A549 (cell line): ENCODE results near the gene PTPRG.

Source experiments
- CHD2 ChIP-seq: fragments of 150-350 bp; IDR thresholded peaks from 2 replicates; pipeline ENCODE4 v1.6.1; 2014; ENCODE audit warnings: low read length; ENCODE audit not compliant: partially characterized antibody
- EP300 ChIP-seq, 2 experiments: fragments of >200 bp; sonication (Bioruptor Twin); formaldehyde crosslinking; IDR thresholded peaks; 2 replicates in 1 of 2; 3 replicates in 1 of 2; pipeline ENCODE4 v1.6.1; 2016 to 2017
- GATA3 ChIP-seq: IDR thresholded peaks from 2 replicates; pipeline ENCODE4 v1.6.1; 2012; ENCODE audit warnings: borderline replicate concordance
- KDM1A ChIP-seq: fragments of 200-600 bp; sonication (generic); IDR thresholded peaks from 2 replicates; pipeline ENCODE4 v1.6.1; 2016; ENCODE audit warnings: low read depth, mild to moderate bottlenecking
- MAZ ChIP-seq: fragments of 150-350 bp; IDR thresholded peaks from 2 replicates; pipeline ENCODE4 v1.6.1; 2014; ENCODE audit warnings: antibody characterized with exemption, low read depth, low read length, borderline replicate concordance
- MYC ChIP-seq: IDR thresholded peaks from 2 replicates; pipeline ENCODE4 v1.6.1; 2012; ENCODE audit warnings: mild to moderate bottlenecking, inconsistent platforms, low read length, improper control_type of control experiment, borderline replicate concordance
- POLR2A ChIP-seq: IDR thresholded peaks from 2 replicates; pipeline ENCODE4 v1.6.1; 2012; ENCODE audit warnings: mild to moderate bottlenecking, low read length
- RCOR1 ChIP-seq: fragments of 150-350 bp; IDR thresholded peaks from 2 replicates; pipeline ENCODE4 v1.6.1; 2014; ENCODE audit warnings: antibody characterized with exemption, low read length, low read depth
- REST ChIP-seq: fragments of 200-600 bp; sonication (generic); IDR thresholded peaks from 2 replicates; pipeline ENCODE4 v1.6.1; 2016; ENCODE audit warnings: antibody characterized with exemption, mild to moderate bottlenecking, moderate library complexity
- TF ChIP-seq, protein P1 (sequence below): fragments of >200 bp; sonication (Bioruptor Twin); formaldehyde crosslinking; IDR thresholded peaks from 3 replicates; pipeline ENCODE4 v1.5.1; 2016

DNA sequence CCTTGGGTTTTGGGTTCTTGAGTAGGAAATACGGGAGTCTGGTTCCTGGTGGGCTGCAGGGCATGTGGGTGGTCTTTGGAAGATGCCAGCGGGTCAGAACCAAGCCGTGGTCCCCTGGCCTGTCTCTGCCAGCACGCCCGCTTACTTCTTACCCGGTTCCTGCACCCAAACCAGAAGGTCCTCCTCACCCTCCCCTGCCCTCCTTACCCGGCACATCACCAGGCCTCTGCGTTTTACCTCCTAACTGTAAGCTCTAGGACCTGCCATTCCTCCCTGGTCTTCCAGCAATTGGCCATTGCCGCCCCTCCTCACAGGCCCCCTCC is 628.0 kb downstream of the PTPRG start:
- no peak for TF ChIP-seq CHD2
- no peak for TF ChIP-seq GATA3
- TF ChIP-seq, protein P1, sequence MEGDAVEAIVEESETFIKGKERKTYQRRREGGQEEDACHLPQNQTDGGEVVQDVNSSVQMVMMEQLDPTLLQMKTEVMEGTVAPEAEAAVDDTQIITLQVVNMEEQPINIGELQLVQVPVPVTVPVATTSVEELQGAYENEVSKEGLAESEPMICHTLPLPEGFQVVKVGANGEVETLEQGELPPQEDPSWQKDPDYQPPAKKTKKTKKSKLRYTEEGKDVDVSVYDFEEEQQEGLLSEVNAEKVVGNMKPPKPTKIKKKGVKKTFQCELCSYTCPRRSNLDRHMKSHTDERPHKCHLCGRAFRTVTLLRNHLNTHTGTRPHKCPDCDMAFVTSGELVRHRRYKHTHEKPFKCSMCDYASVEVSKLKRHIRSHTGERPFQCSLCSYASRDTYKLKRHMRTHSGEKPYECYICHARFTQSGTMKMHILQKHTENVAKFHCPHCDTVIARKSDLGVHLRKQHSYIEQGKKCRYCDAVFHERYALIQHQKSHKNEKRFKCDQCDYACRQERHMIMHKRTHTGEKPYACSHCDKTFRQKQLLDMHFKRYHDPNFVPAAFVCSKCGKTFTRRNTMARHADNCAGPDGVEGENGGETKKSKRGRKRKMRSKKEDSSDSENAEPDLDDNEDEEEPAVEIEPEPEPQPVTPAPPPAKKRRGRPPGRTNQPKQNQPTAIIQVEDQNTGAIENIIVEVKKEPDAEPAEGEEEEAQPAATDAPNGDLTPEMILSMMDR, result no peak
- no peak for TF ChIP-seq POLR2A
- TF ChIP-seq MYC, result no peak
- TF ChIP-seq MAZ, result no peak
- TF ChIP-seq RCOR1, result no peak
- TF ChIP-seq REST, result no peak
- no peak for TF ChIP-seq KDM1A
- TF ChIP-seq EP300 (IDR thresholded peaks at IDR 0.05), result no peak
